Memory B cell (primary cell): ENCODE measurements around the gene DTNB.

Source experiments
- ATAC-seq: fragments of 150-1000 bp; cut with Tn5 transposase; 2 replicates; pipeline ENCODE4 v1.10.0; 2021; ENCODE audit warnings: low read depth, mild to moderate bottlenecking, moderate library complexity
- DNase-seq, 2 donors: peaks; one replicate each; pipeline ENCODE4 v3.0.0; 2022; ENCODE audit warnings: low spot score in 2 of 2
- H3K27ac Mint-ChIP-seq: one replicate; pipeline ENCODE4 v1.8.0; 2022; ENCODE audit warnings: mild to moderate bottlenecking, moderate library complexity, mixed read lengths
- H3K27me3 Mint-ChIP-seq: one replicate; pipeline ENCODE4 v1.8.0; 2022; ENCODE audit warnings: mixed read lengths
- H3K36me3 Mint-ChIP-seq: one replicate; pipeline ENCODE4 v1.8.0; 2022; ENCODE audit warnings: mild to moderate bottlenecking, mixed read lengths
- H3K4me1 Mint-ChIP-seq: one replicate; pipeline ENCODE4 v1.8.0; 2022; ENCODE audit warnings: mixed read lengths
- H3K4me3 Mint-ChIP-seq: one replicate; pipeline ENCODE4 v1.8.0; 2022; ENCODE audit warnings: mild to moderate bottlenecking, moderate library complexity, mixed read lengths
- H3K9me3 Mint-ChIP-seq: one replicate; pipeline ENCODE4 v1.8.0; 2022; ENCODE audit warnings: mixed read lengths

DTNB gene

GRCh38 chr2:25473131-25473530 lies 200.2 kb downstream of the DTNB start:
- H3K4me1 Mint-ChIP-seq: peaks cover 4% of the 10 kb centered on the region
- DNase-seq (no peak), ATAC-seq (no peak)
- H3K27me3 Mint-ChIP-seq: no peaks in the 10 kb centered on the region
- H3K9me3 Mint-ChIP-seq: peaks cover 7% of the 10 kb centered on the region
- H3K4me3 Mint-ChIP-seq: no peak overlapping the region
- no peak overlapping the region for H3K27ac Mint-ChIP-seq
- H3K36me3 Mint-ChIP-seq: peaks cover 29% of the 10 kb centered on the region

- ATAC-seq (no peak), DNase-seq (no peak)
- Mint-ChIP-seq H3K27me3 (no peaks in the 10 kb centered on the region), H3K4me3 (no peak overlapping the region), H3K36me3 (peaks cover 27% of the 10 kb centered on the region), H3K27ac (peak overlapping the region; percentile 12), H3K4me1 (peaks cover 4% of the 10 kb centered on the region), H3K9me3 (peaks cover 7% of the 10 kb centered on the region)
These were observed 202.6 kb downstream of the DTNB start for GRCh38 chr2:25470806-25471205.

- peaks cover 10% of the 10 kb centered on the region for H3K4me1 Mint-ChIP-seq
- ATAC-seq (no peak), DNase-seq (no peak)
- H3K27me3 Mint-ChIP-seq: no peaks in the 10 kb centered on the region
- no peak overlapping the region for H3K27ac Mint-ChIP-seq
- H3K9me3 Mint-ChIP-seq: peaks cover 2% of the 10 kb centered on the region
- H3K4me3 Mint-ChIP-seq: no peak overlapping the region
- peaks cover 22% of the 10 kb centered on the region for H3K36me3 Mint-ChIP-seq
These were observed 205.6 kb downstream of the DTNB start for GRCh38 chr2:25467743-25468142.

GRCh38 chr2:25462021-25462420 lies 211.4 kb downstream of the DTNB start:
- Mint-ChIP-seq H3K36me3 (peaks cover 14% of the 10 kb centered on the region), H3K27ac (no peak overlapping the region), H3K4me3 (no peak overlapping the region), H3K4me1 (peaks cover 15% of the 10 kb centered on the region), H3K27me3 (no peaks in the 10 kb centered on the region), H3K9me3 (peaks cover 2% of the 10 kb centered on the region)
- DNase-seq (no peak), ATAC-seq (no peak)

- Mint-ChIP-seq H3K4me3 (no peak overlapping the region), H3K9me3 (peaks cover 2% of the 10 kb centered on the region), H3K27me3 (no peaks in the 10 kb centered on the region), H3K27ac (peak overlapping the region; percentile 4), H3K4me1 (peaks cover 15% of the 10 kb centered on the region), H3K36me3 (peaks cover 13% of the 10 kb centered on the region)
- ATAC-seq: no peak
- DNase-seq: no peak
These were observed 213.0 kb downstream of the DTNB start for GRCh38 chr2:25460261-25460905.

GRCh38 chr2:25454824-25455611 lies 218.4 kb downstream of the DTNB start:
- H3K4me1 Mint-ChIP-seq: peaks cover 18% of the 10 kb centered on the region
- peaks cover 4% of the 10 kb centered on the region for H3K36me3 Mint-ChIP-seq
- no peak overlapping the region for H3K27ac Mint-ChIP-seq
- no peak for ATAC-seq
- H3K9me3 Mint-ChIP-seq: no peaks in the 10 kb centered on the region
- H3K4me3 Mint-ChIP-seq: no peak overlapping the region
- DNase-seq: no peak
- no peaks in the 10 kb centered on the region for H3K27me3 Mint-ChIP-seq

- Mint-ChIP-seq H3K9me3 (no peaks in the 10 kb centered on the region), H3K27ac (peak overlapping the region; percentile 89), H3K4me3 (peak overlapping the region; percentile 5), H3K27me3 (no peaks in the 10 kb centered on the region), H3K36me3 (peaks cover 4% of the 10 kb centered on the region), H3K4me1 (peaks cover 16% of the 10 kb centered on the region)
- ATAC-seq: peak; percentile 48
- DNase-seq: no peak
These were observed 220.0 kb downstream of the DTNB start for GRCh38 chr2:25453199-25453905.

GRCh38 chr2:25448808-25449207 lies 224.6 kb downstream of the DTNB start:
- no peak for ATAC-seq
- Mint-ChIP-seq H3K27me3 (no peaks in the 10 kb centered on the region), H3K27ac (no peak overlapping the region), H3K9me3 (no peaks in the 10 kb centered on the region), H3K4me3 (no peak overlapping the region), H3K36me3 (peaks cover 7% of the 10 kb centered on the region), H3K4me1 (peaks cover 32% of the 10 kb centered on the region)
- no peak for DNase-seq

- Mint-ChIP-seq H3K4me3 (no peak overlapping the region), H3K9me3 (no peaks in the 10 kb centered on the region), H3K27ac (no peak overlapping the region), H3K4me1 (peaks cover 26% of the 10 kb centered on the region), H3K27me3 (no peaks in the 10 kb centered on the region), H3K36me3 (peaks cover 7% of the 10 kb centered on the region)
- no peak for ATAC-seq
- DNase-seq: no peak
These were observed 226.4 kb downstream of the DTNB start for GRCh38 chr2:25447018-25447417.

- Mint-ChIP-seq H3K27me3 (no peaks in the 10 kb centered on the region), H3K27ac (peak overlapping the region; percentile 55), H3K36me3 (peaks cover 7% of the 10 kb centered on the region), H3K4me3 (no peak overlapping the region), H3K9me3 (no peaks in the 10 kb centered on the region), H3K4me1 (peaks cover 21% of the 10 kb centered on the region)
- ATAC-seq (no peak), DNase-seq (no peak)
These were observed 227.3 kb downstream of the DTNB start for GRCh38 chr2:25446122-25446521.

- DNase-seq (no peak), ATAC-seq (no peak)
- H3K4me1 Mint-ChIP-seq: peaks cover 23% of the 10 kb centered on the region
- peaks cover 7% of the 10 kb centered on the region for H3K36me3 Mint-ChIP-seq
- peak overlapping the region; percentile 35 for H3K27ac Mint-ChIP-seq
- no peaks in the 10 kb centered on the region for H3K27me3 Mint-ChIP-seq
- no peak overlapping the region for H3K4me3 Mint-ChIP-seq
- H3K9me3 Mint-ChIP-seq: no peaks in the 10 kb centered on the region
These were observed 227.9 kb downstream of the DTNB start for GRCh38 chr2:25445464-25445863.

GRCh38 chr2:25444608-25445270 lies 228.6 kb downstream of the DTNB start:
- Mint-ChIP-seq H3K36me3 (peaks cover 5% of the 10 kb centered on the region), H3K4me3 (peak overlapping the region; percentile 41), H3K27ac (peak overlapping the region; percentile 35), H3K9me3 (no peaks in the 10 kb centered on the region), H3K27me3 (no peaks in the 10 kb centered on the region), H3K4me1 (peaks cover 23% of the 10 kb centered on the region)
- DNase-seq: no peak
- no peak for ATAC-seq

GRCh38 chr2:25443766-25444165 lies 229.6 kb downstream of the DTNB start:
- DNase-seq (no peak), ATAC-seq (no peak)
- peaks cover 23% of the 10 kb centered on the region for H3K4me1 Mint-ChIP-seq
- no peaks in the 10 kb centered on the region for H3K27me3 Mint-ChIP-seq
- H3K27ac Mint-ChIP-seq: no peak overlapping the region
- H3K4me3 Mint-ChIP-seq: no peak overlapping the region
- peaks cover 5% of the 10 kb centered on the region for H3K36me3 Mint-ChIP-seq
- H3K9me3 Mint-ChIP-seq: no peaks in the 10 kb centered on the region

- Mint-ChIP-seq H3K27me3 (no peaks in the 10 kb centered on the region), H3K36me3 (no peaks in the 10 kb centered on the region), H3K9me3 (no peaks in the 10 kb centered on the region)
These were observed 232.0 kb downstream of the DTNB start for GRCh38 chr2:25441353-25441752.

More at GRCh38 chr2:25441353-25441752, 232.0 kb downstream of the DTNB start:
- Mint-ChIP-seq H3K4me1 (peaks cover 29% of the 10 kb centered on the region), H3K4me3 (no peak overlapping the region), H3K27ac (no peak overlapping the region)
- DNase-seq (no peak), ATAC-seq (no peak)
